GM18867 (cell line): ENCODE data around the gene PLA2G4D.
"Not testable (repeated sequence)": the region's sequence is repeated elsewhere in the genome, so short reads cannot be mapped to it uniquely, and the experiment has no call there.

Experiments used
- ATAC-seq: cut with Tn5 transposase; IDR thresholded peaks from one replicate; pipeline ENCODE4 v1.9.1; 2021; ENCODE audit warnings: mild to moderate bottlenecking, moderate library complexity; ENCODE audit not compliant: unreplicated experiment

The PLA2G4D gene

GRCh38 chr15:42091753-42092397 is 2.5 kb downstream of the PLA2G4D start:
- not testable (repeated sequence) for ATAC-seq

GRCh38 chr15:42090781-42091180 is 3.6 kb downstream of the PLA2G4D start:
- ATAC-seq = no peak

- no peak for ATAC-seq
These were observed 4.0 kb downstream of the PLA2G4D start for GRCh38 chr15:42090370-42090769.

GRCh38 chr15:42089942-42090341 is 4.4 kb downstream of the PLA2G4D start:
- no peak for ATAC-seq

GRCh38 chr15:42088801-42089640 is 5.3 kb downstream of the PLA2G4D start:
- ATAC-seq = no peak

DNA sequence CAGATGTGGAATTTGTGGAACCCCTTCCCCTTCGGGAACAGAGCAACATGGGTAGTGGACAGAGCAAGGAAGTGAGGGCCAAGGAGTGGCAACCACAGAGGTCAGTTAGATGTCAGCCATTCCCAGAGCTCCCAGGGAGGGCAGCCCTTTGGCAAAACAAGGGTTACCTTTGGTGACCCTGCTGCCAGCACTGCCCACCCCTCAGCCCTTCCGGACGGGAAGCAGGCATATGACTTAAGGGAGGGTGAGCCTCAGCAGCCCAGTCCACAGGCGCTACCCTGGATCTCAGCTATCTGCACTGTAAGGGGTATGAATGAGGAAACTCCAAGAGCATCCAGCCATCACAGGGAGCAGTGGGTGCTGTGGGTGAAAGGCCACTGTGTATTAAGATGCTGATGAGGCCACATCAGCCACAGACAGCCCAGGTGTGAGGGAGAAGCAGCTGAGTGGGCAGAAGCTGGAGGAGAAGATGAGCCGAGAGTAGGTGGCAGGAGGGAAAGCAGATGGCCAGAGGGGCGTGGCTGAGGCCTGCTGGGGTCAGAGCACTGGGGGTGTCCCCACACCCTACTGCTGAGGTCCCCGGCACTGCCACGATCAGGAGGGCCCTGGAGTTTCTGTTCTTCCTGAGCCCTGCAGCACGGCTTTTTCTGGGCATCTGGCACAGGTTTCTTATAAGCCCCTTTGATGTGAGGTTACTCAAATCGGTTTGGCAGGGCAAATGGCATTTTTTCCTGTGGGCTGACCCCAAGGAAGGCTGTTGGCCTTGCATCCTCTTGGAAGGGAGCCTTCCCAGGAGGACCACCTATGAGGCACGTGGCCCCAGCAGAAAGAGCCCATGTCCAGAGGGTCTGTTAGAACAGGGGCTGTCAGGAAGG is 6.2 kb downstream of the PLA2G4D start:
- ATAC-seq = no peak

- ATAC-seq = no peak
These were observed 6.9 kb downstream of the PLA2G4D start for GRCh38 chr15:42087460-42087859.

GRCh38 chr15:42085721-42086120 is 8.6 kb downstream of the PLA2G4D start:
- no peak for ATAC-seq

GRCh38 chr15:42085236-42085605 is 9.1 kb downstream of the PLA2G4D start:
- ATAC-seq = no peak

DNA sequence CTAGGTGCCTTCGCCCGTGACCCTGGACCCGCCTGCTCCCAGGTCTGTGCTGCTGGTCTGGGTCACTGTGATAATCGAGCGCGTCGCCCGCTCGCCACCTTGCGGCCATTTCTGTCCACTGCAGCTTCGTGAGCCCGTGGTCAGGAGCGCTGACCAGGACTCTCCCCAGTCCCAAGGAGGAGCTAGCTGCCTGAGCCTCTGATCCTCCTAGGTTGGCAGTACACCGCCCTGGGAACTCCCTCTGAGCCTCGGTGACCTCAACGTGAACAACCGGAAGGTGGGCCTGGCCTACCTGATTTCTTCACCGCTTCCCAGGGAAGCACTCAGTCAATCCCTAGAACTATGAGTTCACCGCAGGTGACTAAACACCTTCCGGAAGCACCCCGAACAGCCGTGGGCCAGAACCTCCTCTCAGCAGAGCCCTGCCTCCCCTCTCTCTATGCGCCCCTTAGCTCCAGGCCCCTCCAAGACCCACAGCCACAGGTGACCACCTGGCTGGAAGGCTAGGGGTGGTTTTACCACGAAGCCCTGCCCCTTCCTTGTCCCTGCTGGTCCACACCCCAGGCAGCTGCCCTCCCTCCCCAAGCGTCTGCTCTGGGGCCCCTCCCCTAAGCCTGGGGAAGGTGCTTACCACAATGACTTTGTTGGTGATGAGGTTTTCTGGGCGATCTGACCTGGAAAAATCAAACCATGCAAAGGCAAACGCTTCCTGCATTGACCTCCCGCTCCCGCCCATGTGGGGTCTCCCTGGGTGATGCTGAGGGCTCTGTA is 9.7 kb downstream of the PLA2G4D start:
- no peak for ATAC-seq

DNA sequence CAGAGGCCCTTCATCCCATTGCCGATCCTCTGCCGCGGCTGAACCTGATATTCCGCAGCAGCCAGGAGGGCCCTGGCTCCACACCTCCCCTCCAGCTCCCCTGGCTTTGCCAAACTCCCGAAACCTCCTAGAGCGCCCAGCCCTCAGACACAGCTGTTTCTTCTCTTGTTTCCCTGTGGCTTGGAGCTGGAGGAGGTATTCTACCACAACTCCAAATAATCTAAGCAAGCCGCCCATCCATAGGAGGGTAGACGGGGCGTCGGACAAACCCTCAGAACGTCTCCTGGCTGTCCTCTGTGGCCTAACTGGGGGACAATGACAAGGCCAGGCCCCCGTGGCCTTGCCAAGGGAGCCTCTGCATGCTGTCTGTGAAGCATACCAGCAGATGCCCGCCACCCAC is 10.4 kb downstream of the PLA2G4D start:
- ATAC-seq = no peak

DNA sequence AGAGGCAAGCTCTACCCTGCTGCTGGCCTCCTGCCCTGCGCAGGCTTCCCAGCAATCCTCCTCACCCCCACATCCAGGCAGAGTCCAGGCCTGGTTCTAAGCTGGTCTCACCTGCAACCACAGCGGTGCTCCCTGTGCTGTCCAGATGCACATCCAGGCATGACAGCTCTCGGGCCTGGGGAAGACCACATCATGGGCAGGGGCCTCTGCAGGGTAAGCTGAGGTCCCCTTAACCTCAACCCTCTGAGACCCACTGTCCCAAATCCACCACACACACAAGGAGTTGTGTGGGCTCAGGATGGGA is 10.8 kb downstream of the PLA2G4D start:
- no peak for ATAC-seq

- no peak for ATAC-seq
These were observed 11.3 kb downstream of the PLA2G4D start for GRCh38 chr15:42082823-42083604.

DNA sequence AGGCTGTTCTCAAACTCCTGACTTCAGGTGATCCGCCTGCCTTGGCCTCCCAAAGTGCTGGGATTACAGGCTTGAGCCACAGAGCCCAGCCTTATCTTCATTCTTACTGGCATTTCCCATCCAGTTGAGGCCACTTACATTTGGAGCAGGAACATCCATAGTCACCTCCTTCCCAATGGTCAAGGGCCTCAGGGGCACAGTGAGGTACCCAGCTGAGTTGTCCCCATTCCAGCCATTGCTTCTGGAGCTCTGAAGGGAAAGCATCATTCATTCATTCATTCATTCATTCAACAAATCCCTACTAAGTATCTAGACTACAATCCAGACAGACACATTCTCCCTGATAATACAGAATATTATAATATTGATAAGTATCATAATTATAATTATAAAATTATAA is 12.2 kb downstream of the PLA2G4D start:
- ATAC-seq = no peak

DNA sequence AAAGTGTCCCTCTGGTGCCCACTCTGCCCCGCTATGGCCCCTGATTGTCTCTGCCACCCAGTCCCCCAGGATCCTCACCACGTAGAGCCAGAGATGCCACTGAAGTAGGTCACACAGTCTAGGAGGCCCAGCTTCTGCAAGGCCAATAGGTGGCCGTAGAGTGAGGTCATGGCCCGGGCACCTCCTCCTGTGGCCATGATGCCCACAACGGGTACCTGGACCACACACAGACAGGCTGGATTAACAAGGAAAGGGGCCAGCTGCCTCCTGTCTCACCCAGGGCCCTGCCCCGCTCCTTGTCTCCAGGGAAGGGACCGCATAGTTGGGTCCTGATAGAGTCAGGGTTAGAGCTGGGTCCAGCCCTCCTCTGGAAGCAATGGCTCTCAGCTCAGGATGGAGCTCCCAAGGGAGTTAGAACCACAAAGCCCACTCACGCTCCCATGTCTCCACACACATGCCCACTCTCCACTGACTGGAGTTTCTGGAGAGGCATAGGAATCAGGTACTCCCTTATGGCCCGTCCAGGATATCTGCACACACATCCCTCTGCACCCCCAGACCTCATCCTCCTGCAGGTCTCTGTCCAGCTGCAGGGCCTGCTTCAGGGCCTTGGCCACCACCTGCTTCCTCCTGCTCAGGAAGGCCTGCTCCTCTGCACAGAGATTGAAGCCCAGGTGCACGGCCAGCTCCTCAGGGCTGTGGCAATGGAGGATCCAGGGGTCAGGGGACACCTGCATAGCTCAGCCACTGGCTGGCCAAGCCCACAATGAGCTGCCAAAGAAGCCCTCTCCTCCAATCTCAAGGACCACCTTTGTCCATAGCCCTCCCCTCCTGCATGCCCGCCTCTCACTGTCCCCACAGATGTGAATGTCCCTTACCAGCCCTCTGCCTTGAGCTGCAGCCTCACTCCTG is 13.2 kb downstream of the PLA2G4D start:
- no peak for ATAC-seq

- ATAC-seq = no peak
These were observed 14.0 kb downstream of the PLA2G4D start for GRCh38 chr15:42080186-42080918.

DNA sequence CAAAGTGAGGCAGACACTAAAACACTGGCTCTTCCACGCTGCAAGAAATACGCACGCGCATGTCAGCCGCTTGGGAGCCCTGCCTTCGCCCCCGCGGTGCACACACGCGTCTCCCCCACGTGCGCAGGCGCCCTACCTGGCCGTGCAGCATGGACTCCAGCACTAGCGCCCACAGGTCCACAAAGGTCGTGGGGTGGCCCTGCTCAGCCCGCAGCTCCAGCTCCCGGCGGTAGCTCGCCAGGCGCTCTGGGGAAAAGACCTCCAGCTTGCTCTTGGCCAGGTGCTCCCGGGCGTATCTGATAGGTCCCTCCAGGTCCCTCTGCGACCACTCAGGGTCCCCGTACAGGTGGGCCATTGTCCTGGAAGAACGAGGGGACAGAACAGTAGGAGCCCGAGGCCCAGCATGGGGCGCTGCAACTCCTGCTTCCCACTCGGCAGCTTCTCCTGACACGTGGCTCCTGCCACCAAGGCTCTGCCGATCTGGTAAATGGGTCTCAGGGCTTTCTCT is 14.9 kb downstream of the PLA2G4D start:
- no peak for ATAC-seq

DNA sequence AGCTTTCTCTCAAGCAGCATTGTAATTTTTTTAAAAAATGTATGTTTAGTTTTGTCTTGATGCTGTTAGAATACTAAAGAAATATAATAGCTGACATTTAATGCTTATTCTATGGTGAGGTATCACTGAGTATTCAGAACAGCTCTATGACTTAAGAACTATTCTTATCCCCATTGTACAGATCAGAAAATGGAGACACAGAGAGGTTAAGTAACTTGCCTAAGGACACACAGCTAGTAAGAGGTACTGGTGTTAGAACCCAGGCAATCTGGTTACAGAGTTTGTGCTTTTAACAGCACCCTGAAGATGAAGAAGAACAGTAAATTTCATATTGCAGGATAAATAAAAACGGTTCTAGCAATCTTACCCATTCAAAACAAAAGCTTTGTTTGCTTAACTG is 15.5 kb downstream of the PLA2G4D start:
- ATAC-seq = no peak
